SK-N-SH treated with all-trans-retinoic acid at 6 μM for 48 hours (cell line): Measurements from ENCODE around the gene LRFN2.

Experiments used
- ATAC-seq: fragments of 200-7000 bp; cut with Tn5 transposase; 3 replicates; pipeline ENCODE4 v1.9.1; 2020; ENCODE audit warnings: mild to moderate bottlenecking, moderate library complexity
- BACH2 ChIP-seq: fragments of 250-450 bp; sonication (Bioruptor Pico); IDR thresholded peaks from 2 replicates; pipeline ENCODE4 v1.9.0; 2021; ENCODE audit warnings: mild to moderate bottlenecking, borderline replicate concordance
- CSDC2 ChIP-seq: fragments of 250-450 bp; sonication (Bioruptor Pico); IDR thresholded peaks from 2 replicates; pipeline ENCODE4 v1.5.0; 2020; ENCODE audit warnings: mild to moderate bottlenecking, moderate library complexity
- ESRRG ChIP-seq: fragments of 250-450 bp; sonication (Bioruptor Pico); IDR thresholded peaks from 2 replicates; pipeline ENCODE4 v1.6.1; 2021; ENCODE audit warnings: mild to moderate bottlenecking
- GLIS3 ChIP-seq: fragments of 250-450 bp; sonication (Bioruptor Pico); IDR thresholded peaks from 2 replicates; pipeline ENCODE4 v1.5.0; 2020; ENCODE audit warnings: mild to moderate bottlenecking, moderate library complexity
- ISL1 ChIP-seq: fragments of 250-450 bp; sonication (Bioruptor Pico); IDR thresholded peaks from 2 replicates; pipeline ENCODE4 v2.1.2; 2022; ENCODE audit warnings: mild to moderate bottlenecking, moderate library complexity
- OSR1 ChIP-seq: fragments of 250-450 bp; sonication (Bioruptor Pico); IDR thresholded peaks from 2 replicates; pipeline ENCODE4 v1.8.0; 2022; ENCODE audit warnings: moderate library complexity, mild to moderate bottlenecking, inconsistent platforms
- POU6F1 ChIP-seq: fragments of 250-450 bp; sonication (Bioruptor Pico); IDR thresholded peaks from 2 replicates; pipeline ENCODE4 v1.8.0; 2021; ENCODE audit warnings: low read depth, mild to moderate bottlenecking, moderate library complexity, borderline replicate concordance
- PPARA ChIP-seq: fragments of 250-450 bp; sonication (Bioruptor Pico); IDR thresholded peaks from 2 replicates; pipeline ENCODE4 v1.5.0; 2020; ENCODE audit warnings: mild to moderate bottlenecking, borderline replicate concordance
- RARB ChIP-seq: fragments of 250-450 bp; sonication (Bioruptor Pico); IDR thresholded peaks from 2 replicates; pipeline ENCODE4 v1.8.0; 2021; ENCODE audit warnings: mild to moderate bottlenecking, moderate library complexity
- SNAI2 ChIP-seq: fragments of 250-450 bp; sonication (Bioruptor Pico); IDR thresholded peaks from 2 replicates; pipeline ENCODE4 v1.5.0; 2020; ENCODE audit warnings: mild to moderate bottlenecking, moderate library complexity
- TCF4 ChIP-seq: fragments of 250-450 bp; sonication (Bioruptor Pico); IDR thresholded peaks from 2 replicates; pipeline ENCODE4 v1.8.0; 2021; ENCODE audit warnings: mild to moderate bottlenecking, moderate library complexity, borderline replicate concordance
- TOX ChIP-seq: fragments of 250-450 bp; sonication (Bioruptor Pico); IDR thresholded peaks from 2 replicates; pipeline ENCODE4 v1.8.0; 2021; ENCODE audit warnings: mild to moderate bottlenecking, moderate library complexity, borderline replicate concordance
- TSHZ2 ChIP-seq: fragments of 250-450 bp; sonication (Bioruptor Pico); IDR thresholded peaks from 2 replicates; pipeline ENCODE4 v1.5.0; 2020; ENCODE audit warnings: mild to moderate bottlenecking, moderate library complexity
- ZFP30 ChIP-seq: fragments of 450-650 bp; formaldehyde crosslinking; IDR thresholded peaks from 2 replicates; pipeline ENCODE4 v1.5.0; 2022; ENCODE audit warnings: mild to moderate bottlenecking, moderate library complexity
- ZNF565 ChIP-seq: fragments of 450-650 bp; formaldehyde crosslinking; conservative IDR thresholded peaks from 2 replicates; pipeline ENCODE4 v1.5.0; 2020; ENCODE audit warnings: low read depth, mild to moderate bottlenecking, moderate library complexity
- ZNF70 ChIP-seq: fragments of 450-650 bp; formaldehyde crosslinking; IDR thresholded peaks from 2 replicates; pipeline ENCODE4 v1.5.0; 2020; ENCODE audit warnings: mild to moderate bottlenecking, moderate library complexity
- ZNF8 ChIP-seq: fragments of 450-650 bp; formaldehyde crosslinking; IDR thresholded peaks from 2 replicates; pipeline ENCODE4 v1.5.0; 2020; ENCODE audit warnings: mild to moderate bottlenecking, moderate library complexity
- TF ChIP-seq, protein P1 (sequence below): fragments of 250-450 bp; sonication (Bioruptor Pico); IDR thresholded peaks from 2 replicates; pipeline ENCODE4 v1.8.0; 2020; ENCODE audit warnings: mild to moderate bottlenecking, moderate library complexity, borderline replicate concordance
- TF ChIP-seq, protein P2 (sequence below): fragments of 250-450 bp; sonication (Bioruptor Pico); IDR thresholded peaks from 2 replicates; pipeline ENCODE4 v1.5.1; 2020; ENCODE audit warnings: low read depth, mild to moderate bottlenecking, moderate library complexity
- TF ChIP-seq, protein P3 (sequence below): fragments of 250-450 bp; sonication (Bioruptor Pico); IDR thresholded peaks from 2 replicates; pipeline ENCODE4 v1.5.1; 2021; ENCODE audit warnings: mild to moderate bottlenecking, moderate library complexity

The LRFN2 gene

DNA sequence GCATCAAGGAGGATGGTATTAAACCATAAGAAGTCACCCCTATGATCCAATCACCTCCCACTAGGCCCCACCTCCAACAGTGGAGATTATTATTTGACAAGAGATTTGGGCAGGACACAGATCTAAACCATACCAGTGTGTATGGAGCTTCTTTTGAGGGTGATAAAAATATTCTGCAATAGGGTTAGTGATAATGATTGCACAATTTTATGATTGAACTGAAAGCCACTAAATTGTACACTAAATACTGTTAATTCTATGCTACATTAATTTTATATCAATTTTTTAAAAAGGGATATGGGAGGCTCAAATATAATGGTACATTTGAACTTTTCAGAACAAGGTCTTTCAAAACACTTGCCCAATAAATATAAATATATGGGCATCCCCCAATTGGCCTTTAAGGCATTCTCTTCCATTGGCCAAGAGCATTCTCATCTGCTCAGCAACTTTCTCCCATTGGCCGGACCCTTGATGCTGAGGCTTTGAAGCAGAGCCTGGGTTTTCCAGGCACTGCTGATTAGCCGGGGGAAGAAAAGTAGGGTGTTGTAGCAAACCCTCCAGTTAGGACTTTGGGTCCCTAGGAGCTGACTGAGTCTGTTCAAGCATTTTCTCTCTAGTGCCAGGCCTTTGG is 209.9 kb downstream of the LRFN2 start:
- TF ChIP-seq ZNF70 (CRISPR knock-in tag), result no peak
- no peak for TF ChIP-seq BACH2 (CRISPR knock-in tag)
- TF ChIP-seq ZFP30, result no peak
- TF ChIP-seq GLIS3 (CRISPR knock-in tag), result no peak
- no peak for TF ChIP-seq ZNF8 (CRISPR knock-in tag)
- TF ChIP-seq TSHZ2, result no peak
- TF ChIP-seq, protein P1, sequence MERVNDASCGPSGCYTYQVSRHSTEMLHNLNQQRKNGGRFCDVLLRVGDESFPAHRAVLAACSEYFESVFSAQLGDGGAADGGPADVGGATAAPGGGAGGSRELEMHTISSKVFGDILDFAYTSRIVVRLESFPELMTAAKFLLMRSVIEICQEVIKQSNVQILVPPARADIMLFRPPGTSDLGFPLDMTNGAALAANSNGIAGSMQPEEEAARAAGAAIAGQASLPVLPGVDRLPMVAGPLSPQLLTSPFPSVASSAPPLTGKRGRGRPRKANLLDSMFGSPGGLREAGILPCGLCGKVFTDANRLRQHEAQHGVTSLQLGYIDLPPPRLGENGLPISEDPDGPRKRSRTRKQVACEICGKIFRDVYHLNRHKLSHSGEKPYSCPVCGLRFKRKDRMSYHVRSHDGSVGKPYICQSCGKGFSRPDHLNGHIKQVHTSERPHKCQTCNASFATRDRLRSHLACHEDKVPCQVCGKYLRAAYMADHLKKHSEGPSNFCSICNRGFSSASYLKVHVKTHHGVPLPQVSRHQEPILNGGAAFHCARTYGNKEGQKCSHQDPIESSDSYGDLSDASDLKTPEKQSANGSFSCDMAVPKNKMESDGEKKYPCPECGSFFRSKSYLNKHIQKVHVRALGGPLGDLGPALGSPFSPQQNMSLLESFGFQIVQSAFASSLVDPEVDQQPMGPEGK, result no peak
- TF ChIP-seq, protein P2, sequence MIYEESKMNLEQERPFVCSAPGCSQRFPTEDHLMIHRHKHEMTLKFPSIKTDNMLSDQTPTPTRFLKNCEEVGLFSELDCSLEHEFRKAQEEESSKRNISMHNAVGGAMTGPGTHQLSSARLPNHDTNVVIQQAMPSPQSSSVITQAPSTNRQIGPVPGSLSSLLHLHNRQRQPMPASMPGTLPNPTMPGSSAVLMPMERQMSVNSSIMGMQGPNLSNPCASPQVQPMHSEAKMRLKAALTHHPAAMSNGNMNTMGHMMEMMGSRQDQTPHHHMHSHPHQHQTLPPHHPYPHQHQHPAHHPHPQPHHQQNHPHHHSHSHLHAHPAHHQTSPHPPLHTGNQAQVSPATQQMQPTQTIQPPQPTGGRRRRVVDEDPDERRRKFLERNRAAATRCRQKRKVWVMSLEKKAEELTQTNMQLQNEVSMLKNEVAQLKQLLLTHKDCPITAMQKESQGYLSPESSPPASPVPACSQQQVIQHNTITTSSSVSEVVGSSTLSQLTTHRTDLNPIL (CRISPR knock-in tag), result no peak
- TF ChIP-seq ESRRG (CRISPR knock-in tag), result no peak
- ATAC-seq, result no peak

DNA sequence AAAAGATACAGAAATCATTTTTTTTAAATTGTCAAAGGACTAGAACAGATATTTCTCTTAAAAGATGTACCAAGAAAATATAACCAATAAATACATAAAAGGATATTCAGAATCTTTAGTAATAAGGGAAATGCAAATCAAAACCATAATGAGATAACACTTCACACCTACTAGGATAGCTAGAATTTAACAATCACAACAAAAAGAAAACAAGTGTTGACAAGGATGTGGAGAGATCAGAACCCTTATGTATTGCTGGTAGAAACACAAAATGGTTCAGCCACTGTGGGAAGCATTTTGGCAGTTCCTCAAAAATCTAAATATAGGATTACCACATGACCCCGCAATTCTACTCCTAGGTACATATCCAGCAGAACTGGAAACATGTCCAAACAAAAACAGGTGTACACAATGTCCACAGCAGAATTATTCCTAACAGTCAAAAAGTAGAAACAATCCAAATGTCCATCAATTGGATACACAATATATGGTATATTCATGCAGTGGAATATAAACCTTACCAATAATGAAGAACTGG is 211.0 kb downstream of the LRFN2 start:
- TF ChIP-seq ZNF70 (CRISPR knock-in tag) (no peak), GLIS3 (CRISPR knock-in tag) (no peak), PPARA (no peak), ESRRG (CRISPR knock-in tag) (no peak), ISL1 (no peak), OSR1 (CRISPR knock-in tag) (no peak), TSHZ2 (no peak), BACH2 (CRISPR knock-in tag) (no peak), SNAI2 (CRISPR knock-in tag) (no peak), ZFP30 (no peak), CSDC2 (CRISPR knock-in tag) (no peak)
- TF ChIP-seq, protein P1, result no peak
- TF ChIP-seq, all 23 proteins: peak for 0
- ATAC-seq, result no peak

- TF ChIP-seq ZNF565 (CRISPR knock-in tag) (no peak), RARB (no peak), TOX (no peak), TCF4 (CRISPR knock-in tag) (no peak), POU6F1 (no peak), ZFP30 (no peak), BACH2 (CRISPR knock-in tag) (no peak), SNAI2 (CRISPR knock-in tag) (no peak), PPARA (no peak)
- TF ChIP-seq, protein P3, sequence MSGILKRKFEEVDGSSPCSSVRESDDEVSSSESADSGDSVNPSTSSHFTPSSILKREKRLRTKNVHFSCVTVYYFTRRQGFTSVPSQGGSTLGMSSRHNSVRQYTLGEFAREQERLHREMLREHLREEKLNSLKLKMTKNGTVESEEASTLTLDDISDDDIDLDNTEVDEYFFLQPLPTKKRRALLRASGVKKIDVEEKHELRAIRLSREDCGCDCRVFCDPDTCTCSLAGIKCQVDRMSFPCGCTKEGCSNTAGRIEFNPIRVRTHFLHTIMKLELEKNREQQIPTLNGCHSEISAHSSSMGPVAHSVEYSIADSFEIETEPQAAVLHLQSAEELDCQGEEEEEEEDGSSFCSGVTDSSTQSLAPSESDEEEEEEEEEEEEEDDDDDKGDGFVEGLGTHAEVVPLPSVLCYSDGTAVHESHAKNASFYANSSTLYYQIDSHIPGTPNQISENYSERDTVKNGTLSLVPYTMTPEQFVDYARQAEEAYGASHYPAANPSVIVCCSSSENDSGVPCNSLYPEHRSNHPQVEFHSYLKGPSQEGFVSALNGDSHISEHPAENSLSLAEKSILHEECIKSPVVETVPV (CRISPR knock-in tag), result no peak
- TF ChIP-seq, protein P1, result no peak
- ATAC-seq, result no peak
Observed at GRCh38 chr6:40373267-40373666, 213.9 kb downstream of the LRFN2 start.
